ENCODE results near the gene LAMTOR3.

LAMTOR3 gene, protein sequence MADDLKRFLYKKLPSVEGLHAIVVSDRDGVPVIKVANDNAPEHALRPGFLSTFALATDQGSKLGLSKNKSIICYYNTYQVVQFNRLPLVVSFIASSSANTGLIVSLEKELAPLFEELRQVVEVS

DNA sequence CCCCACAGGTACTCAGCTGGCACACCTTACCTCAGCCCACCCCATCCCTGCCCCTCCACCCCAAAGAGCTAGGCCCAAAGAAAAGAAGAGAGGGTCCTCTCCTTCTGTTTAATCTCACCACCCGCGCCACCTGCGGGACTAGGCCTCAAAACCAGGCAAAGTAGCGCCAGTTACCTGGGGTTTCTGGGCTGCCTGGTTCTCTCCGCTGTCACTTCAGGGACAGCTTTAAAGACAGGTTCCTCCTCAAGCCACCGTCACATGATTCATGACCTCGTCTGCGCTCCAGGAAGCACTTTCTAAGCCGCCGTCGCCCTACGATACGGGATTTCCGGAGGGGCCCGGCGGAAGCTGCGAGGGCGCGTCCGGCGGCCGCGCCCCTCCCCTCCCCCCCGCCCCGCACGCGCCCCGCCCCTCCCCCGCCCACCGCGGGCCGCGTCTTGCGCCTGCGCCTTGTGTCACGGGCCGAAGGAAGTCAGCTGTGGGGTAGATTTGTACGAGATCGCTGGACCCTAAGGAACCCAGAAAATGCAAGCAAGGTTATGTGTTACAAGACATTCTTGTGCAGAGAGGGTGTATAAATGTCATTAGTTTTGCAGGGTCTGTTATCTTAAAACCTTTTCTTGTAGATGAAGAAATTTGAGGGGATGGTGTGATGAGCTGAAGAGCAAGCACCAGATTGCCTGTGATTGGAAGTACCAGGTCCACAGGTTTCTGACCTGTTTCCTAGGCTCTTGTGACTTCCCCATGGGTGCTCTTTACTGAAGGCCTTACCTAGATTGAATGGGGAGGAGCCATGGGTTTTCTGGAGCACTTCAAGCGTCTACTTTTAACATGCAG is at the start of gene LAMTOR3:
TSS of gene LAMTOR3 (minus strand) at position 267 of the 837 bp plus-strand sequence. CDS start 464 bp downstream, outside the sequence.
- no peak for FAIRE-seq

DNA sequence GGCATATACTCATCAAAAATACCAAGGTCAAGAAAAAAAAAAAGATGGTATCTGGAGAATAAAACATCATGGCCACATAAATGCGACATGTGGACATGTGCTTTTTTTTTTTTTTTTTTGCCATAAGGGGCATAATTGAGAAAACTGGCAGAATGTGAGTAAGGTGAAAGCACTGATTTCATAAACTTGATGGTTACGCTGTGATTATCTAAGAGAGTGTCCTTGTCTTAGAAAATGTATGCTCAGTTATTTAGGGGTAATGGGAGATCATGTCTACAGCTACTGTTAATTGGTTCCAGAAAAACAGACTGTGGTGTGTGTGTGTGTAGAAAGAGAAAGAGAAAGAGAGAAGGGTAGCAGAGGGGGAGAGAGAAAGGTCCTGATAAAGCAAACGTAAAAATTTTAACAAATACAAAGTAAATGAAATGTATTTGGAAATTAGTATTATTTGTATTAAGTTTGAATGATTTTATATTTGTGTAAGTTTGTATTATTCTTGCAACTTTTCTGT is 44.1 kb upstream of the LAMTOR3 start:
- no peak for FAIRE-seq

DNA sequence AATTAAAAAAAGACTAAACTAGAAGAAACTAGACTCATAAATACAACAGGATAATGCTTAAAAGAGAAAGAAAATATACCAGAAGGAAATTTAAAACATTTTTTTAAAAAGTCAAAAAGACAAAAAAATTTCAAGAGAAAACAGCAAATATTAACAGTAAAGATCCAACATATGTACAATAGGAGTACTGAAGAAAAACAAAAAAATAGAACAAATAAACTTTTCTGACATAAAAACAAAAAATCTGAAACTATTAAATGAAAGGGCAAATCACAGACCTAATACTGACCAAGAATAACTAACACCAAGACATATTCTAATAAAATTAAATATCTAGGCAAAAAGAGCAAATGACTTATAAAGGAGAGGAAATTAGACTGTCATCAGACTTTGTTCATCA is 40.7 kb upstream of the LAMTOR3 start:
- FAIRE-seq, result peak; percentile 85

DNA sequence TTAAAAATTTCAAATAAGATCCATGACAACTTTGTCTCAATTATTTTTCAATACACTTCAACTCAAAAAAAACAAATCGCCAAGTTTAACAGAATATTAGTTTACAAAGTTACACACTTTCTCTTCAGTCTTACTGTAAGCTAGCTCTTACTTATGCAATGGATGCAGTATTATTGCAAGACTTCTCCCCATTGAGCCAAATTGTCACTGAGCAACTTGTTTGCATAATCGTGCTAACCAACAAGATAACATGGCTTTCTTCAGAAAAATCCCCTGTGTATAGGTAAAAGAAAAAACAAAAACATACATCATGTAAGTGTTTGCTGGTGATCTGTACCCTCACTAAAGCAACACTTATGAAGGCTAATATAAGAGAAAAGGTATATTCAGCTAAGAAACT is 33.3 kb upstream of the LAMTOR3 start:
- FAIRE-seq, result peak; percentile 33

DNA sequence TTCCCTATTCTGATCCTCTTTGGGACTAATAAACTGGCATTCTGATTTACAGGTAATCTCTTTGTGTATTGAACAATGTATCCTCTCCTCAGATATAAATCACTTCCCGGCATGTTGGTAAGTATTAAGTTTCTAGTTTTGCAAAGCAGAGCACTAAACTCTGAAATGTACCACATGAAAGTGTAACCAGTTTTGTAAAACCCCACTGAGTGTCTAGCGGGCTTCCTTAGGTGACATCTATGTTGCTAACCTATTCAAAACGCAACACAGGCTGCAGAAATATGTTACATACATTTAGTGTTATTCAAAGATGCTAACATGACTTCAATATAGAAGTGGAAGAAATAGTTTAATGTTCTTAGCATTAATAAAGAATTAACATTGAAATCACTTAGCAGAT is 26.9 kb upstream of the LAMTOR3 start:
- no peak for FAIRE-seq

DNA sequence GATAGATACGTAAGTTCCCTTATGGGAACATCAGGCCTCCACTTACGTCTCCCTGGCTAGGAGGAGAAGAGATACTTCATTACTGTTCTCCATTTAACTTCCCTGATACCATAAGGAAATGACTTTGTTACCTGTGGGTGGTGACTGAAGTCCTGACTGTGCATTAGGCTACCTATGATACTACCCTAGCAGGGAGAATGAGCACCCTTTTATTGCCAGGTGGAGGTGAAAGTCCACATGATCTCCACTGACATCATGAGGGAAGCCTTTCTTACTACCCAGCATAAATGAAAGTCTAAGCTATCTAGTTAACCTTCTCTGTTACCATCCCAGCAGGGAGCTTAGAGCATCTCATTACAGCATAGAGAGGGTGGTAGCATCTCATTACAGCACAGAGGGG is 24.4 kb upstream of the LAMTOR3 start:
- no peak for FAIRE-seq

DNA sequence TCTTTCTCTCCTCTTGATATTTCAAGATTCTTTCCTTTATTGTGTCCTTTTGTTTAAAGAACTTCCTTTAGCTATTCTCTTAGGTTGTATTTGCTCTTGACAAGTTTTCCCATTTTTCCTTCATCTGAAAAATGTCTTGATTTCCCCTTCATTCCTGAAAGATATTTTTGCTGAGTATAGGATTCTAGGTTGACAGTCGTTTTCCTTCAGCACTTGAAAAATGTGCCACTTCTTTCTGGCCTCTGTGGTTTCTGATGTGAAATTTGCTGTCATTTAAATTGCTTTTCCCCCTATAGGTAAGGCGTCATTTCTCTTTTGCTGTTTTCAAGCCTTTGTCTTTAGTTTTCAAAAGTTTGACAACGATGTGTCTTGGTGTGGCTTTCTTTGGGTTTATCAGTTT is 23.3 kb upstream of the LAMTOR3 start:
- no peak for FAIRE-seq

DNA sequence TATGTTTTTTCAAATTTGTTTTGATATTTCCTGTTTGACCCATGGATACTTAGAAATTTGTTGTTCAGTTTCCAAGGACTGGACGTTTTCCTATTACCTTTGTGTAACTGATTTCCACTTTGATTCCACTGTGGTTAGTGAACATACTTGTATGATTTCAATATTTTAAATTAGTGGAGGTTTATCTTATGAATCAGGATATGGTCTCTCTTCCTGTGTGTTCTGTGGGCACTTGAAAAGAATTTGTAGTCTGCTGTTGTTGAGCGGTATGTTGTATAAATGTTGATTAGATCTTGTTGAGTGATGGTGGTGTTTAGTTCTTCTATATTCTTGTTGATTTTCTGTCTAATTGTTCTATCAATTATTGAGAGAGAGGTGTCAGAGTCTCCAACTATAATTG is 21.2 kb upstream of the LAMTOR3 start:
- FAIRE-seq, result no peak

DNA sequence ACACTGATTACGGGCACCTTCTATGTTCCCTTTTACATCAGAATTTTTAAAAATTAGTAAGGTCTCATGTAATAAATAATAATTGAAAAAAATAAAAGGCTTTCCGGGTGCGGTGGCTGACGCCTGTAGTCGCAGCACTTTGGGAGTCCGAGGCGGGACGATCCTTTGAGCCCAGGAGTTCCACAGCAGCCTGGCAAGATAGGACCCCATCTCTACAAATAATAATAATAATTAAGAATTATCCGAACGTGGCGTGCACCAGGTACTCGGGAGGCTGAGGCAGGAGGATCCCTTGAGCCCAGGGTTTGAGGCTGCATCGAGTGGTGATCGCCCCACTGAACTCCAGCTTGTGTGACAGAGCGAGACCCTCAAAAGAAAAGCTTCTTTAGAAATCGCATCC is 771 bp upstream of the LAMTOR3 start:
- no peak for FAIRE-seq

DNA sequence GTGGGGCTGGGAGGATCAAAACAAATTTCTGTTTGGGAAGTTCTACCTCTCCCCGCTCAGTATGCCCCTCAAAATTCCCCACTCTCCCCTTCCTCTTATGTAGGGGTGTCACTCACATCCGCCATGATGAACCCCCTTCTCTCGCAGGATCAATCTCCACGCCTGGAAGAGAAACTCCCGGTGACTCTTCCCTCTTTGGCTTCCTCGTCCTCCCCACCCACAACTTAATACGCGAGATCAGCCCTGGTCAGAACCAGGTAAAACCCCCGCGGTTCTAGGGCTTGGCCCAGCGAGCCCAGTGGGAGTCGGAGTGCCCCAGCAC is 427 bp downstream of the LAMTOR3 start:
- no peak for FAIRE-seq

DNA sequence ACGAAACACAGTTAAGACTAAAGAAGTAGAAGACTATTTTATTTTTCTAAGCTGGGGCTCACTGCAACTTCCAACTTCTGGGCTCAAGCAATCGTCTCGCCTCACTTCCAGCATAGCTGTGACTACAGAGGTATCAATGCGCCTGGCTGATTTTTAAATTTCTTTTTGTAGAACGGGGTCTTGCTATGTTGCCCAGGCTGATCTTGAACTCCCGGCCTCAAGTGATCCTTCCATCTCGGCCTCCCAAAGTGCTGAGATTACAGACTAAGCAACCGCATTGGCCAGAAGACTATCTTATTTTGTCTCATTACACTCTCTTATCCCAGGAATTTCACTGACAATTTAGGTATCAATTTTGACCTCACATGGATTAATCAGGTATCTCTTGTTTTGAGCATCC is 1.2 kb downstream of the LAMTOR3 start:
- no peak for FAIRE-seq

DNA sequence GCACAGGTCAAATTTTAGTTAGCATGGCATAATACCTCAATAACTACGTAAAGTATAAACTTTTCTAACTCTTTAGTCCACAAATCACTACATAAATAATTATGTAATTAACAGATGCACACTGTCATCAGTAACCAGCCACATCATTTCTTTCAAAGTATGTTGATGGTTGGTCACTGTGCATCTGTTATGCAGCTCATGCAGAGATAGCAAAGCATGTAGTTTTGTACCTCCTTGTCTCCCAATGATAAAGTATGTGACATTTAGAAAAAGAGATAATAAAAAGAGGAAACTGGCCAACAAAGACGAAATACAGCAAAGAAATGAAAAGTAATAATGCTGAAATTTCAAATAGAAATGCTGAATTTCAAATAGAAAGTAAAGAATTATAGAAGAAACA is 2.9 kb downstream of the LAMTOR3 start:
- no peak for FAIRE-seq

DNA sequence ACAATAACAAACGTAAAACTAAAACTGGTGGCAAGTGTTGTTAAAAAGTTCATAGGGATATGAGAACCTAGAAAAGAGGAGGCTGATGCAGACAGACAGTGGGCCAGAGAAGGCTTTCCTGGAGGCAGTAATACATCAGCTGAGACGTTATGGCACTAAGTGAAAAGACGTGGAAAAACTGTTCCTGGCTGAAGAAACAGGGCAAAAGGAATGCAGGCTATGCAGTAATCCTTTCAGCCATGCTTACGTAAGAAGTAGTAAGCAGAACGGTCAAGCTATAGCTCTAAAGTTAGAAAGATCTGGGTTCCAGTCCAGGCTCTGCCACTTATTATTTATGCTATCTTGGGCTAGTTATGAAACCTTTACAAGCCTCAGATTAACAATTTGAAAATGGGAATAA is 6.4 kb downstream of the LAMTOR3 start:
- no peak for FAIRE-seq

DNA sequence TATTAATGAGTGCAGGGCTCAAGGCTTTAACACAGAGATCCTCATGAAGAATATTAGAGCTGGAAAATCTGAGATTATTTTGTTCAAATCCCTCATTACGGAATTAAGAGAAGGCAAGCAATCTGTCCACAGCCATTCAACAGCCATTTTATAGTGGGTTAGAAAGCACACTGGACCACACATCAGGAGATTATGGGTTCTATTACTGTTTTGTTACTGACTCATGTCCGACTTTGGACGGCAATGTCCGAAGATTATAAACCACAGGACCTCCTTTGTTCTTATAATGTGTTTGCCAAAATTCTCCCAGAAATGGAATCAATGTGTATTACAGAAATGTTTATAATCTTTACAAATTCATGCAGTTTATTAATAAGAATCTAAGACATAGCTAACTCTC is 8.1 kb downstream of the LAMTOR3 start:
- no peak for FAIRE-seq

DNA sequence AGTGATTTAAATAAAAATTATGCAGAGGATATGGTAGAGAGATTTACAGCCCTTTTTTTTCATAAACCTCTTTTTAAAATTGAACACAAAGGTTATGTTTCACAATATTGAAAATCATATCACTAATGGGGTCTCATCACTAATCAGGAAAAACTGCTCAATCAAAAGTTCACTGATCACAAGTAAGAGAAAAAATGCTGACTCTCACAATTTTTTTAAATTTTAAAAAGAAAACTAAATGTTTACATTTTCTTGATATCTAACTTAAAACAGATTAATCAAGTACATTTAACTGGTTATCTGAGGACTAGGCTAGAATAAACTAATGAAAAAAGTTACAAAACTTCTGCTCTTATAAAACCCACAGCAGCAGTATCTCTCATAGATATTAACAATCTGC is 8.5 kb downstream of the LAMTOR3 start:
- no peak for FAIRE-seq

DNA sequence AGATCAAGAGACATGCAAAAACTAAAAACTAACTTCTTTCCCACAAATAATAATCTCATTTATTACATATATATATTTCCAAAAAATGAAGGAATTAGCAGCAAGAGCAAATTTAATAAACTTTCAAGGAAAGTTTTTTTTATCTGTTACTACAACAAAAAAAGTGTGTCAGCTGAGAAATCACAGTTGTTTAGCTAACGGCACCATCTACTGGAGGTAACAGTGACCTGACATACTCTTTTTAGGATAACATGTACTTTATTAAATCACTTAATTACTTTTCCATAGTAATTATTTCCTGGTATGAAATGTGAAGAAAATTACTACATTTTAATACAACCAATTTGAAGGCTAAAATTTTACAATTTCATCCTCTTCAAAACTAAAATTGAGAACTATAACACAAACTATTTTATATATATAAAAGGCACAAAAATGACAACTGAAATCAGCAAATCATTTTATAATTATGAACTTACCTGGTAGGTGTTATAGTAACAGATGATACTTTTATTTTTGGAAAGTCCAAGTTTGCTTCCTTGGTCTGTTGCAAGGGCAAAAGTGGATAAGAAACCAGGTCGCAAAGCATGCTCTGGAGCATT is 9.1 kb downstream of the LAMTOR3 start:
- peak; percentile 81 for FAIRE-seq

DNA sequence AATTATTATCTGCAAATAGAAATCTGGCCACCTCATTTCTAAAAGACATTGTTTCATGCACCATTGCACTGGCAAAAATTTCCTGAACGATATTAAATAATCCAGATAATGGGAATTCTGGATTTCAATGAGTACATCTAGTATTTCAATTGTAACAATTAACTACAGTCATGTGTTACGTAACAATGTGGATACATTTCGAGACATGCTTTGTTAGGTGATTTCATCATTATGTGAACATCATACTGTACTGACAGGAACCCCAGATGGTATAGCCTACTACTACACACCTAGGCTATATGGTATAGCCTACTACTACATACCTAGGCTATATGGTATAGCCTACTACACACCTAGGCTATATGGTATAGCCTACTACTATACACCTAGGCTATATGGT is 14.8 kb downstream of the LAMTOR3 start:
- FAIRE-seq, result no peak

DNA sequence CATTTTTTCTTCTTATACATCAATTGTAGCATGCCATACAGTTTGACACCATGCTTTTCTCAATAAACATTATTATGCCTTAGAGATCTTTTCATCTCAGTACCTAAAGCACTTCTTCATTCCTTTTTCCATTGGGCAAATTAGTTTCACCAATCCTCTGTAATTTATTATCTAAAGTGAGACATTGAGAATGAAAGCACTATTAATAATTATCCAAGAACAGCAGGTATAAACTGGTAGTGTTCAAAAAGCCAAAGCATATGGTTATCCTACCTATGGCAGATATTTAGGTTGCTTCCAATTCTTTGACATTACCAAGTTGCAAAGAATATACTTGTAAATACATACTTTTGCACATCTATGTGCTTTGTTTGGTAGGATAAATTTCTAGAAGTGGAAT is 15.6 kb downstream of the LAMTOR3 start:
- FAIRE-seq, result no peak

DNA sequence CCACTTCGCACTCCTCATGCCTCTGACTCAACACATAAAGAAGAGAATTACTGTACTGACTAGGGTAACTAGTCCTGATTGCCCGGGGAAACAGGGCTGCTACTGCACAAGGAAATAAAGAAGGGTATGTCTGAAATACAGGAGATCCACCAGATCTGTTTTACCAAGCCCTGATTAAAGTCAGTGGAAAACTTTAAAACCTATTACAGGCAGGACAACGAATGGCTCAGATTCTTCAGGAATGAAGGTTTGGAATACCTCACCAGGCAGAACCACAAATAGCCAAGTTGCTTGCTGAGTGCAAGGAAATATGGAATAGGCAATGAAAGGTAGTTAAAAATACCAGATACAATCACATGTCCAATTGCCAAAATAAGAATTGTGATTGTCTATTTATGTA is 17.3 kb downstream of the LAMTOR3 start:
- FAIRE-seq, result no peak

DNA sequence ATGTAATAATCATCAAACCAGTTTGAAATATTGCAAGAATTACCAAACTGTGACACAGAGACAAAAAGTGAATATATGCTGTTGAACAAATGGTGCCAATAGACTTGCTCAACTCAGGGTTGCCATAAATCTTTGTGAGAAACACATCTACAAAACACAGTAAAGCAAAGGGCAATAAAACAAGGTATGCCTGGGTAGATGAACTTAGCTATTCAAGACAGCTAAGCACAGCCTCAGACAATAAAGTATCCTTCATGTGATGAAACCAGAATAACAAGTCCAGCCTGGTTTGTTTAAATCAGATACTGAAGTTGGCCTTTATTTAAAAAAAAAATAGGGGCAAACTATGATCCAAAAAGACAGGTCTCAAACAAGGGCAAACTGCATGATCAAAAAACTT is 19.2 kb downstream of the LAMTOR3 start:
- no peak for FAIRE-seq

DNA sequence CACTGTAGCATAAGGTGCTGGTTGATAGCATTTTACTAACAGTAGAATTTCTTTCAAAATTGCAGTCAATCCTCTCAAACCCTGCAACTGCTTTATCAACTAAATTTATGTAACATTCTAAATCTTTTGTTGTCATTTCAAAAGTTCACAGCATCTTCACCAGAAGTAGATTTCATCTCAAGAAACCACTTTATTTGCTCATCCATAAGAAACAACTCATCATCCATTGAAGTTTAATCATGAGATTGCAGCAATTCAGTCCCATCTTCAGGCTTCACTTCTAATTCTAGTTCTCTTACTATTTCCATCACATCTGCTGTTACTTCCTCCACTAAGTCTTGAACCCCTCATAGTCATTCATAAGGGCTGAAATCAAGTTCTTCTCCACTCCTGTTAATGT is 21.7 kb downstream of the LAMTOR3 start:
- FAIRE-seq, result no peak

DNA sequence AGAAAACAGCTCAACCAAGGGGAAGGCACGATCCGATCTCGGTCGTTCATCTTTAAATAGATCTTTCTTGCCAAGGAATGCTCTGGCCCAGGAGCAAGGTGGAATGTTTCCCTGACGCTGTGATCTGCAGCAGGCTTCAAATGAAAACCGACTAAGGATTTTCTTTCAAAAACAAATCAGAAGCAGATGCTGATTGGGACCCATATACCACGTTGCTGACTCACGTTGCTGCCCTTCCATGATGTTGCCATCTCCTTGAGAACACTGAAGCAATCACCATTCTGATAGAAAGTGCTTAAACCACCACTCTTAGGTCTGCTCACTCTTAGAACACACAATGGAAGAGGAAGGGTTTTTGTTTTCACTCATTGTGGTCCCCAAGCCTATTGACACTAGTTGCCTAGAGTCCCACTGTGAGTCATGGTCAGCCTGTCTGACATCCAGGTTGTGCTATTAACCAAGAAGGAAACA is 26.1 kb downstream of the LAMTOR3 start:
- FAIRE-seq, result no peak

DNA sequence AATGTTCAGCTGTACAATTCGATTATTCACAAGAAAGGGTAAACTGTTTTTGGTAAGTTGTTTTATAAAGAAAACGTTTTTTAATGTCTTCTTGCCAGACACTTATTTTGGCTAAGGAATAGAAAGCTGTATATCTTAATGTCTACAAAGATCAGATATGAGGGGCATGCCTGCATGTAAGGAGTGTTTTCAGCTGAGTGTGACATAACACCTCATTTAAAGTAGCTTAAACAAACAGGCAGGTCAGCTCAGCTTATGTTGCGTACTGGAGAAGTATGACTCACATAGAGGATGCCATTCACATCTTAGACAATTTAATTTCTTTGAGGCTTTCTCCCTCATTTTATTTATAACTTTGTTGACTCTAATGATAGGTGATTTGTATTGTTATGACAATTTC is 30.4 kb downstream of the LAMTOR3 start:
- peak; percentile 86 for FAIRE-seq

Data from endometrium (tissue), 2 donors.